NB4 (cell line): ENCODE data around the gene KDM5B.

ENCODE experiments used
- DNase-seq: peaks from one replicate; pipeline ENCODE4 v3.0.0; 2010; ENCODE audit warnings: low read depth
- H3K4me3 ChIP-seq: one replicate; pipeline ENCODE4 v1.5.1; 2011; ENCODE audit warnings: mild to moderate bottlenecking, low read depth, low read length, moderate library complexity
- CTCF ChIP-seq: IDR thresholded peaks from one replicate; pipeline ENCODE4 v1.5.1; 2012; ENCODE audit warnings: low read depth, low read length
- MAX ChIP-seq: IDR thresholded peaks from 2 replicates; pipeline ENCODE4 v1.6.1; 2011; ENCODE audit warnings: low read depth, low read length
- MYC ChIP-seq: IDR thresholded peaks from 2 replicates; pipeline ENCODE4 v1.6.1; 2011; ENCODE audit warnings: low read depth, low read length
- POLR2A ChIP-seq: IDR thresholded peaks from 2 replicates; pipeline ENCODE4 v1.6.1; 2011; ENCODE audit warnings: mild to moderate bottlenecking; ENCODE audit not compliant: insufficient read length; ENCODE audit errors: extremely low read depth

KDM5B gene

GRCh38 chr1:202711949-202712635 is 96.1 kb downstream of the KDM5B start:
- TF ChIP-seq POLR2A (no peak), MYC (no peak), MAX (no peak), CTCF (no peak)
- no peak overlapping the region for H3K4me3 ChIP-seq
- no peak for DNase-seq

- no peak within 1 kb of the TSS for H3K4me3 ChIP-seq
- peak; percentile 53 for DNase-seq
These were observed 97.9 kb downstream of the KDM5B start, which contains the start of gene SYT2 for GRCh38 chr1:202710070-202711045. SYT2 (minus strand) TSS chr1:202710454; CDS start chr1:202605772, 104,682 bp downstream.

GRCh38 chr1:202709276-202710041 is 98.8 kb downstream of the KDM5B start:
- no peak overlapping the region for H3K4me3 ChIP-seq
- DNase-seq = peak; percentile 21
- no peak for TF ChIP-seq MYC
- no peak for TF ChIP-seq CTCF
- no peak for TF ChIP-seq MAX
- no peak for TF ChIP-seq POLR2A

More at GRCh38 chr1:202710070-202711045, 97.9 kb downstream of the KDM5B start, which contains the start of gene SYT2:
- no peak for TF ChIP-seq MAX
- no peak for TF ChIP-seq MYC
- no peak for TF ChIP-seq POLR2A

GRCh38 chr1:202708456-202709275 is 99.6 kb downstream of the KDM5B start:
- no peak overlapping the region for H3K4me3 ChIP-seq
- no peak for DNase-seq
- TF ChIP-seq MAX (no peak), CTCF (no peak), MYC (no peak), POLR2A (no peak)

- DNase-seq = no peak
- TF ChIP-seq MYC (no peak), MAX (no peak), CTCF (no peak), POLR2A (no peak)
- no peak overlapping the region for H3K4me3 ChIP-seq
These were observed 101.4 kb downstream of the KDM5B start for GRCh38 chr1:202706851-202707250.
